Activated T-helper 2 cell treated with anti-CD3 and anti-CD28 coated beads, Interferon-gamma antibody, Interleukin-2, Interleukin-4, amounts not matched to agents 10 μg/mL and 5 μg/mL and 100 μg/mL, durations not matched to agents 14 hours and 24 hours and 36 hours (primary cell): ENCODE data around the gene MUC16. TPM values are rescaled to one million over a fixed set of nuclear protein-coding genes. Genes with fewer than 3 reads are reported as not detected.

Experiments used
- DNase-seq: peaks from one replicate; pipeline ENCODE4 v3.0.0; 2021; ENCODE audit warnings: low spot score
- H3K27ac Mint-ChIP-seq: one replicate; pipeline ENCODE4 v1.8.0; 2021; ENCODE audit warnings: mixed read lengths
- H3K27me3 Mint-ChIP-seq: one replicate; pipeline ENCODE4 v1.8.0; 2021; ENCODE audit warnings: low read depth, mixed read lengths
- H3K36me3 Mint-ChIP-seq: one replicate; pipeline ENCODE4 v1.8.0; 2021; ENCODE audit warnings: low read depth, mixed read lengths
- H3K4me1 Mint-ChIP-seq: one replicate; pipeline ENCODE4 v1.8.0; 2021; ENCODE audit warnings: low read depth, mixed read lengths
- H3K4me3 Mint-ChIP-seq: one replicate; pipeline ENCODE4 v1.8.0; 2021; ENCODE audit warnings: low read depth, mild to moderate bottlenecking, moderate library complexity, mixed read lengths
- H3K9me3 Mint-ChIP-seq: one replicate; pipeline ENCODE4 v1.8.0; 2021; ENCODE audit warnings: mixed read lengths
- intact Hi-C: fragments of 100-400 bp; cut with micrococcal nuclease; formaldehyde crosslinking; loops from one replicate; pipeline ENCODE4 v1.15.1; 2023
- total RNA-seq: library from RNA; stranded (reverse); gene quantifications from 2 replicates; pipeline ENCODE4 v1.2.3, GENCODE V29; 2022

Gene MUC16
- total RNA-seq, 1 donor from 2014 or later, result not detected

DNA sequence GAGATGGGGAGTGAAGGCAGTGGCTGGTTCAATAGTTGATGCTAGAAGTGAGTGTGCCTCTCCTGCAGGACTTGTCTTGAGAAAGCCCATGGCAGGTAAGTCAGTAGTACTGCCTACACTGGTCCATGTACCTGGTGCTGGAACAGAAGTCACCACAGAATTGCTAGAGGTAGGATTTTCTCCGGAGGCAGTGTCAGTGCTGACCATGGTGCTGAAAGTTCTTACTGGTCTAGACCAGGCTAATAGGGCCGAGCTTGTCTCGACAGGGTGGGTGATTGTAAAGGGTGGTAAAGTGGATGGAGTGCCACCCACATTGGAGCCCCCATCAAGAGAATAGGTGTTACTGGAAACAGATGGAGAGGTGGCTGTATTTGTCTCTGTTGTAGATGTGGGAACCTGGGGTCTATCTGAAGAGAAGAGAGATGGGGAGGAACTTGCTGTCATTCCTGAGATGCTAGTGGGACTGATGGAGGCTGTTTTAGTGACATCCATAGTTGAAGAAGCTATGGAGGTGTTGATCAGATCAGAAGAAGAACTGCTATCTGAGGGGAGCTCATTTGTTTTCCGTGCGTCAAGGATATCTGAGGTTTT lies 36.6 kb downstream of the MUC16 start:
- DNase-seq, result no peak
- no peaks in the 10 kb centered on the region for H3K4me1 Mint-ChIP-seq
- H3K4me3 Mint-ChIP-seq, result no peak overlapping the region
- intact Hi-C loops, result no loop called here
- no peaks in the 10 kb centered on the region for H3K27me3 Mint-ChIP-seq
- H3K27ac Mint-ChIP-seq, result no peak overlapping the region
- no peaks in the 10 kb centered on the region for H3K36me3 Mint-ChIP-seq
- peaks cover 22% of the 10 kb centered on the region for H3K9me3 Mint-ChIP-seq

DNA sequence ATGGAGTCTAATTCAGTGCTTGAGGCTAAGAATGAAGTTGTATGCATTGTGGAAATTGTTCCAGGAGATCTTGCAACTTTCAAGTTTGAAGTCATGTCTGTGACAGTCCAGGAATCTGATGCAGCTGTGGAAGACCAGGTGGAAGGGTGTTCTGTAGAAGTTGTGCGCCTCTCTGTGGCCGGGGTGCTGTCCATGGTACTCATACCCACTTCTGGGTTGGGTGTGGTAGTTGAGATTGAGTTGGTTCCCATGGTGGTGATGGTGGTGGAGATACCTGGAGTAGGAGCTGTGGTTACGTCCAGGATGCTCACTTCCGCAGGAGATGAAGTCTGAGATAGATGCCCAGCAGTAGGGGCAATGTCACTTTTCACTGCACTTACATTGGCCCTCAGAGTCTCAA lies 44.3 kb downstream of the MUC16 start:
- no peak overlapping the region for H3K27ac Mint-ChIP-seq
- no peak overlapping the region for H3K4me3 Mint-ChIP-seq
- H3K9me3 Mint-ChIP-seq, result peaks cover 6% of the 10 kb centered on the region
- H3K4me1 Mint-ChIP-seq, result no peaks in the 10 kb centered on the region
- H3K36me3 Mint-ChIP-seq, result no peaks in the 10 kb centered on the region
- DNase-seq, result no peak
- no peaks in the 10 kb centered on the region for H3K27me3 Mint-ChIP-seq
- intact Hi-C loops, result no loop called here

Other genes starting within 250 kb of the MUC16 start
- 23.1 and 26.0 TPM in 2 replicates for gene ZNF558, start 178.1 kb downstream of the MUC16 start, total RNA-seq
- gene MBD3L1, start 178.0 kb downstream of the MUC16 start, total RNA-seq, result not detected in 2 replicates
- not detected in 2 replicates for gene OR1M1, start 76.7 kb upstream of the MUC16 start, total RNA-seq
- not detected in 2 replicates for gene OR7G2, start 97.1 kb upstream of the MUC16 start, total RNA-seq
- gene OR7G1, start 105.4 kb upstream of the MUC16 start, total RNA-seq, result not detected in 2 replicates
- gene OR7G3, start 116.5 kb upstream of the MUC16 start, total RNA-seq, result not detected in 2 replicates
- 44.2 and 50.0 TPM in 2 replicates for gene ZNF317, start 130.0 kb upstream of the MUC16 start, total RNA-seq
- 0.37 and 0.62 TPM in 2 replicates for gene OR7D2, start 168.6 kb upstream of the MUC16 start, total RNA-seq
- not detected in 2 replicates for gene OR7D4, start 209.2 kb upstream of the MUC16 start, total RNA-seq
- gene OR7E24, start 240.5 kb upstream of the MUC16 start, total RNA-seq, result not detected in 2 replicates